ENCODE data around the gene TBC1D22A. TPM values are rescaled to one million over a fixed set of nuclear protein-coding genes. Genes with fewer than 3 reads are reported as not detected.
A peak's percentile ranks its signal among the peaks of the same experiment; 100 is the strongest.

The TBC1D22A gene
- total RNA-seq, 1 experiment from 2014 or later, result 27.6 TPM

DNA sequence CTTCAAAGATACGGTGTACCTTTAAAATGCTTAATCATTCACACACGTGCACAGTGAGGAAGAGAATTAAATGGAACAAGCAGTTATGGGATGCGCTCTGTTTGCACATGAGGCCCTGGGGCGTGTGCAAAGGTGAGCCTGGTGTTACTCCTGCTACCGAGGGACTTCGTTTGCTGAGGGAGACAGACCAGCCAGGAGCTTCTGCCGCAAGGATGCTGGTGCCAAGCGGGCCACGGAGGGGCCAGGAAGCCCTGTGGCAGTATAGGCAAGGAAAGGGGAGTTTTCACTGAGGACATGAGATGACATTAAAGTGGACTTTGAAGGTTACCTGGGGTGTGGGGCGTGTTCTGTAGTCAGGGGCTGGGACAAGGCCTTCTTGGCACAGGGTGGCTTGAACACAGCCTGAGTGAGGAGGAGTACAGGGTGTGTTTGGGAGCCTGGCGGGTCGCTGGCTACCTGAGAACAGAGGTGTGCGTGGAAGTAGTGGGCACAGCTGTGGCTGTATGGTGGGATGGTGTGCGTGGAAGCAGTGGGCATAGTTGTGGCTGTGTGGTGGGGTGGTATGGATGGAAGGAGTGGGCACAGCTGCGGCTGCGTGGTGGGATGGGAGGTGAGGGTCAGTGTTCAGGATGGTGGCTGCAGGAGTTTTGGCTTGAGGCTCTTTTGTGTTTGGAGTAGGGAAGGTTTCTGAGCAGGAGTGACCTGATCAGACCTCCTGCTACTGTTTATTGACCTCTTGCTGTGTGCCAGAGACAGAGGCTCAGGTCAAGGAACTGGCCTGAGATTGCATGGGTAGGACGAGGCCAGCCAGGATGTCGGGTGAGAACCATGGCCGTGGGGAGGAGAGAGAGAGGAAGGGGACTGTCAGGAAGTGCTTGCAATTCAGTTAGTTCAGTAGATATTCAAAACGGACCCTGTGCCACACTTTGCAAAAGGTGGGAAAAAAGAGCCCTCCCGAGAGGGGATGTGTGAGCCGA lies 13.7 kb downstream of the TBC1D22A start:
- Mint-ChIP-seq H3K4me1 (ENCODE audit: low read depth, unreplicated experiment) (peaks cover 37% of the 10 kb centered on the region), H3K4me3 (ENCODE audit: low read depth, unreplicated experiment) (no peak overlapping the region), H3K27me3 (ENCODE audit: unreplicated experiment) (no peaks in the 10 kb centered on the region), H3K27ac (ENCODE audit: unreplicated experiment) (peak overlapping the region; percentile 43), H3K9me3 (ENCODE audit: low read depth, unreplicated experiment) (no peaks in the 10 kb centered on the region), H3K36me3 (ENCODE audit: insufficient read depth, unreplicated experiment) (peaks cover 4% of the 10 kb centered on the region)
- TF ChIP-seq, protein P1, sequence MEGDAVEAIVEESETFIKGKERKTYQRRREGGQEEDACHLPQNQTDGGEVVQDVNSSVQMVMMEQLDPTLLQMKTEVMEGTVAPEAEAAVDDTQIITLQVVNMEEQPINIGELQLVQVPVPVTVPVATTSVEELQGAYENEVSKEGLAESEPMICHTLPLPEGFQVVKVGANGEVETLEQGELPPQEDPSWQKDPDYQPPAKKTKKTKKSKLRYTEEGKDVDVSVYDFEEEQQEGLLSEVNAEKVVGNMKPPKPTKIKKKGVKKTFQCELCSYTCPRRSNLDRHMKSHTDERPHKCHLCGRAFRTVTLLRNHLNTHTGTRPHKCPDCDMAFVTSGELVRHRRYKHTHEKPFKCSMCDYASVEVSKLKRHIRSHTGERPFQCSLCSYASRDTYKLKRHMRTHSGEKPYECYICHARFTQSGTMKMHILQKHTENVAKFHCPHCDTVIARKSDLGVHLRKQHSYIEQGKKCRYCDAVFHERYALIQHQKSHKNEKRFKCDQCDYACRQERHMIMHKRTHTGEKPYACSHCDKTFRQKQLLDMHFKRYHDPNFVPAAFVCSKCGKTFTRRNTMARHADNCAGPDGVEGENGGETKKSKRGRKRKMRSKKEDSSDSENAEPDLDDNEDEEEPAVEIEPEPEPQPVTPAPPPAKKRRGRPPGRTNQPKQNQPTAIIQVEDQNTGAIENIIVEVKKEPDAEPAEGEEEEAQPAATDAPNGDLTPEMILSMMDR (IDR thresholded peaks at IDR 0.05; ENCODE audit: unreplicated experiment), result no peak
- CTCF ChIA-PET, result interaction anchor here (0.6 kb wide), 1 partner anchor 748 kb away, joined by 3 read pairs; no protein-coding TSS in a partner anchor
- DNase-seq, result no peak
- BruUV-seq (replicated peaks), result no TSS peak
- intact Hi-C loops (cut with micrococcal nuclease; ENCODE audit: unreplicated experiment), result no loop called here

DNA sequence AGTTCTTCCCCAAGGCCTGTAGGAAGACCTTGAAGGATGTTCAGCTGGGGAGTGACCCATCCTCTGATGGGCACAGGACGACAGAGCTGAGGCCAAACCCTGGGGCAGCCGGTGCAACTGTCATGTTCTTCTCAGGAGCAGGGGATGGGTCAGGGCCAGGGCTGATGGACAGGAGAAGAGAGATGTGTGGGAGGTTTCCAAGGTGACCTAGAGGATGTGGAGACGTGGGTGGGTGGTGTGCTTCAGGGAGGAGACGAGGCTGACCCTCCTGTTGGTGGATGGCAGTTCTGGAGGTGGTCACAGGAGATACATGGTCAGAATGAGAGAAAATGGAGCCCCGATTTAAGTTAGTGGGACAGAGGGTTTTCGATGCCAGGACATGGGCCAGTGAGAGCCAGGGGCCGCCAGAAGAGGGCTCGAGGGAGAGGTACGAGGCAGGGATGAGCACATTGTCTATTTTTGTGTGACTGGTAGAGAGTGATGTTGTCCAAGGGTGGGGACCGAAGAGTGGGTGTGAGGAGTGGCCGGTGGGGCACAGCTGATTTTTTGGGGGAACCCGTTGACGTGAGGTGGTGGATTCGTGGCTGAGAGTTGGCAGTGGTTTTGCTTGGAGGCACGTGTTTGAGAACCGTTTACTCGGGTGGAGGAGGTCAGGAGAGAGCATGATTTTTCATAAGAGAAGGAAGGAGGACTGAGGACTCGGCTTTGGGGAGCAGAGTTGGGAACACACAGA lies 14.6 kb downstream of the TBC1D22A start:
- Mint-ChIP-seq H3K9me3 (ENCODE audit: low read depth, unreplicated experiment) (no peaks in the 10 kb centered on the region), H3K4me3 (ENCODE audit: low read depth, unreplicated experiment) (no peak overlapping the region), H3K27ac (ENCODE audit: unreplicated experiment) (no peak overlapping the region), H3K4me1 (ENCODE audit: low read depth, unreplicated experiment) (peaks cover 37% of the 10 kb centered on the region), H3K27me3 (ENCODE audit: unreplicated experiment) (no peaks in the 10 kb centered on the region), H3K36me3 (ENCODE audit: insufficient read depth, unreplicated experiment) (peaks cover 4% of the 10 kb centered on the region)
- TF ChIP-seq, protein P1 (IDR thresholded peaks at IDR 0.05; ENCODE audit: unreplicated experiment), result no peak
- DNase-seq, result no peak
- BruUV-seq (replicated peaks), result no TSS peak
- intact Hi-C loops (cut with micrococcal nuclease; ENCODE audit: unreplicated experiment), result no loop called here
- CTCF ChIA-PET, result no interaction called here

DNA sequence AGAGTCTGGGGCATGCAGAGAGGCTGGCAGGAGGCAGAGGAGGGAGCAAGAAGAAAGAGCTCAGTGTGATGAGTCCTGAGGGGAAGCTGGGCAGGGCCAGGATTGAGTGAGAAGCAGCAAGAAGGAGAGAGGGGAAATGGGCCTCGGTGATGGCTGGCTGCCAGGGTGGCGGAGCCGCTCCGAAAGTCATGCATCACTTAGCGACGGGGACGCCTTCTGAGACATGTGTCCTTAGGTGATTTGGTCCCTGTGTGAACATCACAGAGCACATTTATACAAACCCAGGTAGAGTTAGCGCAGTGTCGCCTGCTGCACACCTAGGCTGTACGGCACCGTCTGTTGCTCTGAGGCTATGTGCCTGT lies 15.1 kb downstream of the TBC1D22A start:
- Mint-ChIP-seq H3K4me1 (ENCODE audit: low read depth, unreplicated experiment) (peaks cover 37% of the 10 kb centered on the region), H3K4me3 (ENCODE audit: low read depth, unreplicated experiment) (no peak overlapping the region), H3K27ac (ENCODE audit: unreplicated experiment) (no peak overlapping the region), H3K27me3 (ENCODE audit: unreplicated experiment) (no peaks in the 10 kb centered on the region), H3K36me3 (ENCODE audit: insufficient read depth, unreplicated experiment) (peaks cover 4% of the 10 kb centered on the region), H3K9me3 (ENCODE audit: low read depth, unreplicated experiment) (no peaks in the 10 kb centered on the region)
- TF ChIP-seq, protein P1 (IDR thresholded peaks at IDR 0.05; ENCODE audit: unreplicated experiment), result no peak
- CTCF ChIA-PET, result no interaction called here
- DNase-seq, result no peak
- intact Hi-C loops (cut with micrococcal nuclease; ENCODE audit: unreplicated experiment), result no loop called here
- no TSS peak for BruUV-seq (replicated peaks)

DNA sequence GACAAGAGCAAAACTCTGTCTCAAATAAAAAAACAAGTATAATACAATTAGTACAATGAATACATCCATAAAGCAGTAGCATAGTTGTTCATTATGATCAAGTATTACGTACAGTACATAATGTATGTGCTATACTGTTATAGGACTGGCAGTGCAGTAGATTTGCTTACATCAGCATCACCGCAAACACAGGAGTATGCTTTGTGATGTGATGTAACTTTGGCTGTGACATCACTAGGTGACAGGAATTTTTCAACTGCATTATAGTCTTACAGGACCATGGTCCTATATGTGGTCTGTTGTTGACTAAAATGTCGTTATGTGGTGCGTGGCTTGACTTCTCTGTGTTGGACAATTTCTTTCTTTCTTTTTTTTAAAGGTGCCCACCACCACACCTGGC lies 16.6 kb downstream of the TBC1D22A start:
- CTCF ChIA-PET, result no interaction called here
- no peak overlapping the region for H3K27ac Mint-ChIP-seq (ENCODE audit: unreplicated experiment)
- no TSS peak for BruUV-seq (replicated peaks)

More for the DNA sequence above, 16.6 kb downstream of the TBC1D22A start:
- TF ChIP-seq, protein P1 (IDR thresholded peaks at IDR 0.05; ENCODE audit: unreplicated experiment), result no peak
- peaks cover 37% of the 10 kb centered on the region for H3K4me1 Mint-ChIP-seq (ENCODE audit: low read depth, unreplicated experiment)
- H3K4me3 Mint-ChIP-seq (ENCODE audit: low read depth, unreplicated experiment), result no peak overlapping the region
- H3K9me3 Mint-ChIP-seq (ENCODE audit: low read depth, unreplicated experiment), result no peaks in the 10 kb centered on the region
- H3K36me3 Mint-ChIP-seq (ENCODE audit: insufficient read depth, unreplicated experiment), result peaks cover 4% of the 10 kb centered on the region
- no peaks in the 10 kb centered on the region for H3K27me3 Mint-ChIP-seq (ENCODE audit: unreplicated experiment)
- intact Hi-C loops (cut with micrococcal nuclease; ENCODE audit: unreplicated experiment), result no loop called here
- DNase-seq, result no peak
